SIG-M5 treated with dmso at 0.1 percent for 504 hours (cell line): ENCODE data around the gene STAC2.
A peak's percentile ranks its signal among the peaks of the same experiment; 100 is the strongest.
"Not testable (repeated sequence)": the region's sequence is repeated elsewhere in the genome, so short reads cannot be mapped to it uniquely, and the experiment has no call there.

Source experiments
- DNase-seq: peaks from one replicate; lab custom pipeline; 2025; ENCODE audit not compliant: unreplicated experiment; lab: John Stamatoyannopoulos, UW

The STAC2 gene

GRCh38 chr17:39225308-39225958, at the start of gene STAC2:
Gene STAC2, minus strand, starts transcription at chr17:39225945. Its CDS starts 443 bp downstream, at chr17:39225502.
- no peak for DNase-seq

- DNase-seq, result peak; percentile 21
Observed at GRCh38 chr17:39271546-39271945, 45.8 kb upstream of the STAC2 start.

- DNase-seq, result peak; percentile 66
Observed at GRCh38 chr17:39270923-39271322, 45.2 kb upstream of the STAC2 start.

- no peak for DNase-seq
Observed at GRCh38 chr17:39264119-39264518, 38.4 kb upstream of the STAC2 start.

DNA sequence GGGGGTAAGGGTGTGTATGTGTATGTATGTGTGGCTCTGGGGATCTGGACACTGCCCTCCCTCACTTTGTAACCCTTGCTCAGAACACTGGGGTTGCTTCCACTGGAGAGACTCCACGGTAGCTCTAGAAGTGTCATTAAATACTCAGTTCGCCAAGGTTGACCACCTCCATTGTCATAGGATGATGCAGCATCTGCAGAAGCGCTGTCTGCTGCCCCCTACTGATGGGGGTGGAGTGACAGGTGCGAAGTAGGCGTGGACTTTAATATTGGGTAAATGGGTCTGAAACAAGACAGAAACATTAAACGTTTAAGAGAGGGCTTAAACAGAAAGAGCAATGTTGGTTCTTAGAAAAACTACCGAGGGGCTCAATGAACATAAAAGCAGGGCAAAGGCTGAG, 35.5 kb upstream of the STAC2 start:
- no peak for DNase-seq

DNA sequence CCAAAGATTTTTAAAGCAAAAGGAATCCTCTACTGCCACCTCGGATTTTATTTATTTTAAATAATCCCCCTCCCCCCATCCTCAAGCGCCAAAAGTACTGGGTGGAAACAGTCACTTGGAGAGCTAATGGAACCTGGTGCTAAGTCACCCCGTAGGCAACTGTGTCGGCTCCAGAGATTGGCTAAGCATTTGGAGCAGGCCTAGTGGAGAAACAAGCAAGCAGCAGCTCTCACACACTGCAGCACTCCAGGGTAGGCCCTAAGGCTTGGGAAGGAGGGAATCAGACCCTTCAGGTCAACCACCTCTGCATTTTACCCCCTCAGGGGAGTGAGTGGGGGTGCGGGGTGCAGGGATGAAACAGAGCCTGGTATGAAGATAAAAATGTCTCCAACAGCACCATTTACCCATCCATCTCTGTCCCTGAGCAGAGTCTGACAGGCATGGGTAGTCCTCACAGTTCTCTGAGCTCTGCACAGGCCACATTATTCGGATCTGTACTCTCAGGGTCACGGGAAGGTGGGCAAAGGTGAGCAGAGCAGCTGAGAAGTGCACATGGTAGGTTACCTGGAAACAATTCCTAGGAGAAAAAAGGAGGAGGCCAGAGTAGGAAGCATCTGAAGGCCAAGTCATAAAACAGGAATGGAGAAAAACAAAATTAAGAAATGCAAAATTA, 27.2 kb upstream of the STAC2 start:
- no peak for DNase-seq

GRCh38 chr17:39251997-39252396, 26.3 kb upstream of the STAC2 start:
- no peak for DNase-seq

DNA sequence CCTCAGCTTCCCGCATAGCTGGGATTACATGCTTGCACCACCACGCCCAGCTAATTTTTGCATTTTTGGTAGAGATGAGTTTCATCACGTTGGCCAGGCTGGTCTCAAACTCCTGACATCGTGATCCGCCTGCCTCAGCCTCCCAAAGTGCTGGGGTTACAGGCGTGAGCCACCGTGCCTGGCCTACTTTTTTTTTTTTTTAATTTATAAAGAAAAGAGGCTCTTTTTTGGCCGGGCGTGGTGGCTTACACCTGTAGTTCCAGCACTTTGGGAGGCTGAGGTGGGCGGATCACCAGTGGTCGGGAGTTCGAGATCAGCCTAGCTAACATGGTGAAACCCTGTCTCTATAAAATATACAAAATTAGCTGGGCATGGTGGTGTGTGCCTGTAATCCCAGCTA, 24.3 kb upstream of the STAC2 start:
- not testable (repeated sequence) for DNase-seq

DNA sequence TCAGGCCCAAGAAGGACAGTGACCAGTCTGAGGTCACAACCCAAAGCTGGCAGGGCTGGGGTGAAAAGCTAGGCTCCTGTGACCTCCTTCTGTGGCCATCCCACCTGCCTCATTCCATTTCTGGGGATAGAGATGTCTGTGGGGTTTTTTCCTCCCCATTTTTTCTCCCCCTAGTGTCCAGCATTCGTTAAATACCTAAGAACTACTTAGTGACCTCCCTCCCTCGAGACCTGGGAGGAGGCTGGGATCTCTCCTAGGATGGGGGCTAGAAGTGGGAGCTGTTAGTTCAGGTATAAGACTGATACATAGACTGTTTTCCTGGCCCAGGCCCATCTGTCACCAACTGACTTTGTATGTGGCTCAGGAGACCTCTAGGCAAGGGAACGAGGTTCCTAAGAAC, 20.5 kb upstream of the STAC2 start:
- DNase-seq, result no peak

- DNase-seq, result peak; percentile 78
Observed at GRCh38 chr17:39244600-39245570, 19.1 kb upstream of the STAC2 start.

GRCh38 chr17:39244016-39244599, 18.4 kb upstream of the STAC2 start:
- DNase-seq, result peak; percentile 13

DNA sequence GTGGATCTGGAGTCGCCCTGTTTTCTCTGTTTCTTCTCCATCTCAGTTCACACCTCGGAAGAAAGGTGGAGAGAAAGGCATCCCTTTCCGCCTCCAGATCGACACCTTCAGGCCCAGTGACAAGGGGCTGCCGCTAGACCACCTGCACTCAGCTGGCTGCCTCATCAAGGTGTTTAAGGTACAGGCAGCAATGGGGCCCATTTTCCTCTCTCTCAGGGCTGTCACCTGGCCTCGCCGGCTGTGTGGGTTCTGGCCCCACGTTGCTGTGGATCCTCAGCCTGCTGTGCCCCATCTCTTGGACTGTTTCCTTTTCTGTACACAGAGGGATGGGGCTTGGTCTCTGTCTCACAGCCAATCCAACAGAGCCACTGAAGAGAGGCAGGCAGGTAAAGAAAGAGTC, 17.4 kb upstream of the STAC2 start:
- DNase-seq, result no peak

DNA sequence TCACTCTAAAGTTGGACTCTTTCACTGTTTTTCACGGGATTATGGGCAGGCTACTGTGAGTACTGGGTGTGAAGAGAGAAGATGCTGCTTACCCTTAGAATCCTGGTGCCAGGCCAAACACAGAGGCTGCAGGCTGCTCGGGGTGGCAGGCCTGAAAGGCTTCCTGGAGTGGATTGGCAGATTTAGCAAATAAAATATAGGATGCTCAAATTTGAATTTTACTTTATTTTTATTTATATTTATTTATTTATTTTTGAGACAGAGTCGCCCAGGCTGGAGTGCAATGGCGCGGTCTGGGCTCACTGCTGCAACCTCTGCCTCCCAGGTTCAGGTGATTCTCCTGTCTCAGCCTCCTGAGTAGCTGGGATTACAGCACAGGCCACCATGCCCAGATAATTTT, 14.9 kb upstream of the STAC2 start:
- DNase-seq, result no peak

GRCh38 chr17:39239640-39240314, 14.0 kb upstream of the STAC2 start:
- no peak for DNase-seq

DNA sequence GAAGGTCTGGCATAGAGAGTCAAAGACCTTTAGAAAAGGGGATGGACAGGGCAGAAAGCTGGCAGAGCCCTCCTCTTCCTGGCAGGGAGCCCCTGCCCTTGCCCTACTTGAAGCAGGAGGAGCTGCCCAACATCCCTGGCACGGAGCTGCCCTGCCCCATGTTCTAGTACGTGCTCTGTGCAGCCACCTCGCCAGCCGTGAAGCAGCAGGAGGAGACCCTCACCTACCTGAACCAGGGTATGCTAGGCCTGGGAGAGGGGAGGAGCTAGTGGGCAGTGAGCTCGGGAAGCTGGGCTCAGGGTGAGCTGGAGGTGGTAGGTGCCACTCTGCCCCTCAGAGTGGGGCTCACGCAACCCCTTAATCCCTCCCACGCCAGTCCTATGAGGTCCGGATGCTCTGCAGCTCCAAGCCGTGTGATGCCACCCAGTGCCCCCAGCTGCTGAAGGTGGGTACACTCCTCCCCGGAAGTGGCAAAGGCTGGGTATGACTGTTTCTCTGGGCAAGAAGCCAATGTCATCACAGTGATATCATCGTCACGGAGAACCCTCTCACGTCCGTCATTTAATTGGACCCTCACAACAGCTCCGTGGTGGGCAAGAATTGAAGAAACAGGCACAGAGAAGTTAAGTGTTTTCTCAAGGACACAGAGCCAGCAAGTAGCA, 12.7 kb upstream of the STAC2 start:
- no peak for DNase-seq

GRCh38 chr17:39237586-39237985, 11.8 kb upstream of the STAC2 start:
- DNase-seq, result no peak

GRCh38 chr17:39236981-39237441, 11.3 kb upstream of the STAC2 start:
- no peak for DNase-seq

GRCh38 chr17:39236450-39236927, 10.7 kb upstream of the STAC2 start:
- DNase-seq, result no peak

DNA sequence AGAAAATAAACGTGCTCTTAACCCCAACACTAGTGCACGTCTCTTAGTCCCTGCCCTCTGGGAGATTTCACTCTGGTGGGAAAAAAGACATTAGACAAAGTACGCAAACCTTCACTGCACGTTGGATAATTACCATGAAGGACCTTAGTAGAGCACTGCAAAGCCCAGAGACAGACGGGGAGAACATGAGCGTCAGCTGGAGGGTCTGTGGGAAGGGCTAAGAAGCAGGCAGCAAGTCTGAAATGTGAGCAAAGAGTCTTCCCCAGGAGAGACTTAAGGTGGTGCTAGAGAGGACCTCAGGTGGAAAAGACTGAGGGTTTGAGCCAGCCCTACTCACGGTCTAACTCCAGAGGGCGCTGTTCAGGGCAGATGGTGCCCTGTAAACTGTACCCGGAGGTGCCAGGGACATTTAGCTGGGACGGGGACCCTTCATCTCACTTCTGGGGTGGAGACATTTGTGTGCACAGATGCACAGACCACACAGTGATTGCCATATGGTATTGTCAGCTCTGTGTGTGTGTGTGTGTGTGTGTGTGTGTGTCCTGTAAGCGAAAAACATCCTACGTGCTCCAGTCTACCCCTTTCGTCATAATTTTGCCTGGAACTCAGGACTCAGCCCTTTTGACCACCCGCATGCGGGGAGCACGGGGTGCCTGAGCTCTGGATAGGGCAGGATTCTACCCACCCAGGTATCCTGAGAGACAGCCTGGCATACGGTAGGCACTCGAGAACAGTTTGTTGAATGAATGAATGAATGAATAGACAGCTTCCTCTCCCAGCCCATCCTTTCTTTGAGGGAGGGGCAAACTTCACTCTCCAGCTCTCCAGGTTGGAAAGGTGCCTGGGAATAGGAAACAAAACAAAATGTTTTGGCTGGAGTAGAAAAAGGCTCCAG, 10.1 kb upstream of the STAC2 start:
- peak; percentile 90 for DNase-seq
